ENCODE data around the gene TEX35.

The TEX35 gene

GRCh38 chr1:178521241-178521640, 8.3 kb downstream of the TEX35 start:
- no peak for ATAC-seq

GRCh38 chr1:178527117-178527516, 14.2 kb downstream of the TEX35 start:
- no peak for ATAC-seq

- no peak for ATAC-seq
These were observed 15.5 kb downstream of the TEX35 start for GRCh38 chr1:178528228-178528952.

- no peak for ATAC-seq
These were observed 16.0 kb downstream of the TEX35 start for GRCh38 chr1:178528953-178529335.

GRCh38 chr1:178529364-178530036, 16.6 kb downstream of the TEX35 start:
- no peak for ATAC-seq

GRCh38 chr1:178530037-178530402, 17.1 kb downstream of the TEX35 start:
- ATAC-seq, result no peak

- ATAC-seq, result no peak
These were observed 17.6 kb downstream of the TEX35 start for GRCh38 chr1:178530502-178530901.

GRCh38 chr1:178531887-178532286, 19.0 kb downstream of the TEX35 start:
- no peak for ATAC-seq

- ATAC-seq, result peak; percentile 72 to 79
These were observed 19.5 kb downstream of the TEX35 start for GRCh38 chr1:178532392-178532791.

GRCh38 chr1:178533121-178533946, 20.4 kb downstream of the TEX35 start:
- ATAC-seq, result no peak

- ATAC-seq, result no peak
These were observed 21.4 kb downstream of the TEX35 start for GRCh38 chr1:178534137-178534868.

GRCh38 chr1:178536329-178536728, 23.4 kb downstream of the TEX35 start:
- ATAC-seq, result no peak

- ATAC-seq, result no peak
These were observed 24.0 kb downstream of the TEX35 start for GRCh38 chr1:178536844-178537371.

- ATAC-seq, result no peak
These were observed 24.6 kb downstream of the TEX35 start for GRCh38 chr1:178537382-178538090.

- no peak for ATAC-seq
These were observed 25.4 kb downstream of the TEX35 start for GRCh38 chr1:178538192-178538916.

GRCh38 chr1:178539291-178539690, 26.4 kb downstream of the TEX35 start:
- no peak for ATAC-seq

GRCh38 chr1:178540204-178540603, 27.3 kb downstream of the TEX35 start:
- no peak for ATAC-seq

GRCh38 chr1:178540646-178541045, 27.7 kb downstream of the TEX35 start:
- ATAC-seq, result no peak

GRCh38 chr1:178541379-178541778, 28.5 kb downstream of the TEX35 start:
- ATAC-seq, result no peak

GRCh38 chr1:178541829-178542553, 29.1 kb downstream of the TEX35 start:
- peak; percentile 46 to 53 for ATAC-seq

All from activated CD4-positive, CD25-positive, alpha-beta regulatory T cell treated with anti-CD3 and anti-CD28 coated beads, Interleukin-2, amount 50 U/mL, for 24 hours (primary cell).